A673 (cell line): ENCODE results near the gene ADAMTS14.

Source experiments
- CTCF ChIP-seq: fragments of 300-800, 200-600 bp; sonication (generic); conservative IDR thresholded peaks from 2 replicates; pipeline ENCODE4 v1.5.1; 2017; ENCODE audit warnings: low read depth, mild to moderate bottlenecking, antibody characterized with exemption, low read length, moderate library complexity, mixed read lengths
- EZH2 ChIP-seq: fragments of 200-600 bp; sonication (generic); IDR thresholded peaks from 2 replicates; pipeline ENCODE4 v1.6.1; 2017; ENCODE audit warnings: borderline replicate concordance, low read depth, mild to moderate bottlenecking, mixed read lengths, antibody characterized with exemption, low read length; ENCODE audit not compliant: poor library complexity, severe bottlenecking

DNA sequence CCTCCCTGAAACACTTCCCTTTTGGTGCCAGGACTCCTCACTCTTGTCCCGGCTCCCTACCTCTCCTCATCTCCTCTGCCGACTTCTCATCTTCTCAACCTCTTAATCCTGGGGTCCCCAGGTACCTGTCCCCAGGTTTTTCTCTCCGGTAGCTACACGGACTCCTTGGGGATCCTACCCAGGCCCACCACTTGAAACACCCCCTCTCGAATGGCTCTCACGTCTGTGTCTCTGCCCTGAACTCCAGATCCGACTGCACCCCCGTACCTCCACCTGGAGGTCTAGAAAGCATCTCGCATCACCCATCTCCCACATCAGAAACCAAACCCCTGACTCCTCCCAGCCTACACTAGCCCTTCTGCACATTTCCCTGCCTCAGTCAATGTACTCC, 108.1 kb downstream of the ADAMTS14 start:
- TF ChIP-seq CTCF (no peak), EZH2 (no peak)
